Heart right ventricle (tissue), 16 donors: ENCODE measurements around the gene GALR2. TPM values are rescaled to one million over a fixed set of nuclear protein-coding genes. Genes with fewer than 3 reads are reported as not detected.
"Not testable (repeated sequence)": the region's sequence is repeated elsewhere in the genome, so short reads cannot be mapped to it uniquely, and the experiment has no call there.

Experiments
- ATAC-seq, 8 donors: fragments of 200-7000 bp; cut with Tn5 transposase; one replicate each; pipeline ENCODE4 v1.9.1; 2020; ENCODE audit warnings: mild to moderate bottlenecking in 8 of 8, moderate library complexity in 8 of 8, moderate number of reproducible peaks in 1 of 8
- DNase-seq, 2 donors: peaks; one replicate each; pipeline ENCODE4 v3.0.0-alpha.2; 2020
- H3K27ac ChIP-seq, 10 donors: fragments of 200-600 bp; sonication (generic) in 2 of 10; one replicate each; pipeline versions ENCODE4 v1.5.0 to v1.8.0; 2020 to 2022; ENCODE audit warnings: mild to moderate bottlenecking in 3 of 10
- H3K27me3 ChIP-seq, 7 donors: fragments of 200-600 bp; one replicate each; pipeline ENCODE4 v1.8.0; 2021 to 2022; ENCODE audit warnings: mild to moderate bottlenecking in 2 of 7
- H3K36me3 ChIP-seq, 9 donors: fragments of 200-600 bp; sonication (generic) in 1 of 9; one replicate each; pipeline versions ENCODE4 v1.5.0 to v1.8.0; 2020 to 2022; ENCODE audit warnings: mild to moderate bottlenecking in 2 of 9
- H3K4me1 ChIP-seq, 9 donors: fragments of 200-600 bp; sonication (generic) in 1 of 9; one replicate each; pipeline versions ENCODE4 v1.5.0 to v1.8.0; 2020 to 2022; ENCODE audit warnings: mild to moderate bottlenecking in 4 of 9
- H3K4me3 ChIP-seq, 10 donors: fragments of 200-600 bp; sonication (generic) in 2 of 10; one replicate each; pipeline versions ENCODE4 v1.5.0 to v1.8.0; 2020 to 2022; ENCODE audit warnings: mild to moderate bottlenecking in 7 of 10, moderate library complexity in 2 of 10
- H3K9me3 ChIP-seq, 11 donors: fragments of 200-600 bp in 10 of 11; sonication (generic) in 2 of 11; one replicate each; pipeline versions ENCODE4 v1.5.0 to v1.8.0; 2013 to 2022; ENCODE audit warnings: mild to moderate bottlenecking in 2 of 11, control low read depth in 1 of 11, moderate library complexity in 1 of 11
- CTCF ChIP-seq, 9 donors: fragments of 200-600 bp; sonication (generic) in 2 of 9; IDR thresholded peaks; one replicate each; pipeline versions ENCODE4 v1.5.0 to v1.8.0; 2021 to 2022; ENCODE audit warnings: antibody characterized with exemption in 9 of 9, mild to moderate bottlenecking in 5 of 9, moderate library complexity in 1 of 9
- WGBS, 2 donors: extraction: QIAGEN DNeasy Blood & Tissue Kit; methylation state at CpG; one replicate each; pipeline ENCODE4 v1.1.7; 2013; ENCODE audit warnings: inconsistent platforms in 1 of 2; 5-methylcytosine and 5-hydroxymethylcytosine counted together
- intact Hi-C, 10 donors: fragments of 100-400 bp; cut with DNase I; formaldehyde crosslinking; loops; one replicate each; pipeline versions ENCODE4 v1.11.1 to v1.14.2; 2022
- polyA plus RNA-seq, 2 donors: library from polyadenylated mRNA; stranded (reverse); fragments of 200-250 nt; gene quantifications; one replicate each; pipeline ENCODE4 v1.2.3, GENCODE V29; 2013
- total RNA-seq, 10 donors: library from RNA; stranded (reverse); fragmentation: NEBNext Ultra II Directional in 3 of 10; extraction: Animal tissue kit (Norgen Biotek cat#: 25700) in 3 of 10; gene quantifications; one replicate each; pipeline versions ENCODE4 v1.2.1 to v1.2.4, GENCODE V29; 2021 to 2023
- donor health status: Arrhythmogenic right ventricular cardiomyopathy.
- donor health status: ischemic (EF 13 %, LVEDD 7.1; RV severe dilation, severe dysfunction).
- donor health status: healthy with polysubstance abuse.
- donor health status: DM: no; HTN: yes; CAD: no.
- donor health status: DM: no; HTN: no; CAD: no.
- donor health status: ischemic (EF 25% LVEDD 6.9; RV normal size, moderate dysfunction).
- donor health status: ischemic (EF 25% LVEDD 5.7; RV mildly dilated, moderate dysfunction).
- donor health status: healthy.
- donor health status: DM: yes; HTN: yes; CAD: no.
- donor health status: Ischemic cardiomyopathy.
- donor health status: ischemic (EF 35%, LVEDD 5.7; RV mildly dilated, moderate dysfunction).
- donor health status: nonischemic (EF 11% LVEDD 7.7; RV severe dilation, severe dysfunction).
- donor health status: DM: yes; HTN: yes; CAD: no.
- donor health status: PGD.
- donor health status: ischemic (EF 29% LVEDD 5.4; RV normal size, mild dysfunction).
- donor health status: nonischemic (EF 23%, LVEDD 6.1; RV moderate dilation, normal function).

Gene GALR2
- total and polyA plus RNA-seq, 12 donors: 0.10 TPM; not detected in 11

- 77 to 85% methylated on average over 17 of the region's 17 CpGs for WGBS, 2 donors
- H3K27me3 ChIP-seq: no peaks in the 10 kb centered on the region
- intact Hi-C loops: loop anchor here in 1 of 10 donors (2.0 kb wide), 1 partner anchor 41 kb away; no protein-coding TSS in a partner anchor
- peaks cover 0 to 100% (median 73%) of the 10 kb centered on the region in 9 donors for H3K36me3 ChIP-seq
- H3K4me1 ChIP-seq: peaks cover 0 to 3% (median 0%) of the 10 kb centered on the region in 9 donors
- no peak overlapping the region for H3K4me3 ChIP-seq
- no peak for TF ChIP-seq CTCF (IDR thresholded peaks at IDR 0.05)
- ATAC-seq: no peak
- DNase-seq: no peak
- no peaks in the 10 kb centered on the region for H3K9me3 ChIP-seq
- no peak overlapping the region for H3K27ac ChIP-seq
These were observed 21.1 kb upstream of the GALR2 start for GRCh38 chr17:76053246-76054111.

- DNase-seq: no peak
- no peak for TF ChIP-seq CTCF (IDR thresholded peaks at IDR 0.05)
- Histone ChIP-seq H3K27me3 (no peaks in the 10 kb centered on the region), H3K9me3 (no peaks in the 10 kb centered on the region), H3K4me3 (no peak overlapping the region), H3K4me1 (peaks cover 0 to 3% (median 0%) of the 10 kb centered on the region in 9 donors), H3K36me3 (peaks cover 3 to 100% (median 73%) of the 10 kb centered on the region in 9 donors), H3K27ac (no peak overlapping the region)
- intact Hi-C loops: no loop called here
- no peak for ATAC-seq
- WGBS, 2 donors: 96 to 98% methylated on average over 4 of the region's 4 CpGs
These were observed 20.5 kb upstream of the GALR2 start for GRCh38 chr17:76054112-76054476.

- no peaks in the 10 kb centered on the region for H3K9me3 ChIP-seq
- no peaks in the 10 kb centered on the region for H3K27me3 ChIP-seq
- no peak for DNase-seq
- no peak overlapping the region for H3K4me3 ChIP-seq
- intact Hi-C loops: no loop called here
- H3K36me3 ChIP-seq: peaks cover 0 to 100% (median 87%) of the 10 kb centered on the region in 9 donors
- ATAC-seq: no peak
- 90 to 95% methylated on average over 3 of the region's 3 CpGs for whole genome bisulfite sequencing, 2 donors
- H3K4me1 ChIP-seq: no peaks in the 10 kb centered on the region
- H3K27ac ChIP-seq: no peak overlapping the region
- no peak for TF ChIP-seq CTCF (IDR thresholded peaks at IDR 0.05)
These were observed 17.7 kb upstream of the GALR2 start for GRCh38 chr17:76056882-76057281.

GRCh38 chr17:76058264-76058663 is 16.3 kb upstream of the GALR2 start:
- H3K27me3 ChIP-seq, H3K4me3 ChIP-seq, intact Hi-C loops, H3K27ac ChIP-seq, H3K9me3 ChIP-seq, H3K4me1 ChIP-seq, DNase-seq, ATAC-seq: not testable (repeated sequence)
- 86 to 88% methylated on average over 6 of the region's 6 CpGs for WGBS, 2 donors
- peaks cover 0 to 97% (median 88%) of the 10 kb centered on the region in 9 donors for H3K36me3 ChIP-seq
